ACC112 (cell line): ENCODE measurements around the gene TEX11.
"Not testable (repeated sequence)": the region's sequence is repeated elsewhere in the genome, so short reads cannot be mapped to it uniquely, and the experiment has no call there.

Experiments used
- H2AFZ ChIP-seq: fragments of 200-600 bp; sonication (generic); one replicate; pipeline ENCODE4 v1.6.0; 2017; ENCODE audit warnings: antibody characterized with exemption, low read length; ENCODE audit not compliant: unreplicated experiment
- H3K27ac ChIP-seq: fragments of 200-600 bp; sonication (generic); 2 replicates; pipeline ENCODE4 v1.5.1; 2014; ENCODE audit warnings: low read depth, mild to moderate bottlenecking, antibody characterized with exemption, low read length, moderate library complexity
- H3K27me3 ChIP-seq: fragments of 200-600 bp; sonication (generic); 2 replicates; pipeline ENCODE4 v1.6.1; 2014; ENCODE audit warnings: mild to moderate bottlenecking, antibody characterized with exemption, low read length, moderate library complexity, mixed read lengths; ENCODE audit not compliant: insufficient read depth
- H3K36me3 ChIP-seq: fragments of 200-600 bp; sonication (generic); 2 replicates; pipeline ENCODE4 v1.6.1; 2016; ENCODE audit warnings: mild to moderate bottlenecking, antibody characterized with exemption, low read length, moderate library complexity, mixed read lengths; ENCODE audit not compliant: insufficient read depth
- H3K4me1 ChIP-seq: fragments of 200-600 bp; sonication (generic); one replicate; pipeline ENCODE4 v1.6.1; 2016; ENCODE audit warnings: low read length, mixed read lengths; ENCODE audit not compliant: insufficient read depth, unreplicated experiment, control insufficient read depth
- H3K4me3 ChIP-seq: fragments of 200-600 bp; sonication (generic); 2 replicates; pipeline ENCODE4 v1.5.1; 2014; ENCODE audit warnings: mild to moderate bottlenecking, low read depth, low read length
- H3K79me2 ChIP-seq: fragments of 200-600 bp; sonication (generic); one replicate; pipeline ENCODE4 v1.6.0; 2016; ENCODE audit warnings: low read length; ENCODE audit not compliant: control insufficient read depth, unreplicated experiment, insufficient read depth

Gene TEX11

DNA sequence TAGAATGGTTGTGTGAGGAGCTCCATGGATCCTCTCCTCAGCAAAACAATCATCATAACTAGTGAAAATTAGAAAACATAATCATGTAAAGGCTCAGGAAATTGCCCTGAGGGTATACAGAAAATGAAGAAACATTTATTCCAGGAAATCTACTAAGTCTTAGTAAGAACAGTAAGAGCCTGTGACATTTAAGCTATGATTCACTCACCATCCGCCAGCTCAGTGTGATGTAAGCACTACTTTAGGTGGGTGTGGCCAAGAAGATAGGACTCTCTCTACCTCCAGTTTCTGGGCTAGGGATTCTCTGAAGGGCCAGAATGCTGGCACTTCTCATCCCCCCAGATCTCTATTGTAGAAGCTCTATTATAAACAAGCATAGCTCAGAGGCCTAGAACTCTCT, 316.4 kb downstream of the TEX11 start:
- Histone ChIP-seq H2AFZ (no peak overlapping the region), H3K27me3 (no peaks in the 10 kb centered on the region), H3K4me1 (no peaks in the 10 kb centered on the region), H3K4me3 (no peak overlapping the region), H3K27ac (no peak overlapping the region), H3K79me2 (no peaks in the 10 kb centered on the region), H3K36me3 (no peaks in the 10 kb centered on the region)

DNA sequence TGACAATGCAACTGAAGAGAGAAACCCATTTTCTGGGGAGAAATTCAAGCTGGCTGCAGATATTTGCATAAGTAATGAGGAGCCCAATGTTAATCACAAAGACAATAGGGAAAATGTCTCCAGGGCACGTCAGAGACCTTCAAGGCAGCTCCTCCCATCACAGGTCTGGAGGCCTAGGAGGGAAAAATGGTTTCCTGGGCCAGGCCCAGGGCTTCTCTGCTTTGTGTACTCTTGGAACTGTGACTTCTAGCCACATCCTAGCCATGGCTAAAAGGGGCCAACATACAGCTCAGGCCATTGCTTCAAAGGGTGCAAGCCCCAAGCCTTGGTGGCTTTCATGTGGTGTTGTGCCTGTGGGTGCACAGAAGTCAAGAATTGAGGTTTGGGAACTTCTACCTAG, 321.4 kb downstream of the TEX11 start:
- H3K27me3 ChIP-seq, H3K27ac ChIP-seq, H3K79me2 ChIP-seq, H3K36me3 ChIP-seq, H3K4me1 ChIP-seq, H2AFZ ChIP-seq, H3K4me3 ChIP-seq: not testable (repeated sequence)

DNA sequence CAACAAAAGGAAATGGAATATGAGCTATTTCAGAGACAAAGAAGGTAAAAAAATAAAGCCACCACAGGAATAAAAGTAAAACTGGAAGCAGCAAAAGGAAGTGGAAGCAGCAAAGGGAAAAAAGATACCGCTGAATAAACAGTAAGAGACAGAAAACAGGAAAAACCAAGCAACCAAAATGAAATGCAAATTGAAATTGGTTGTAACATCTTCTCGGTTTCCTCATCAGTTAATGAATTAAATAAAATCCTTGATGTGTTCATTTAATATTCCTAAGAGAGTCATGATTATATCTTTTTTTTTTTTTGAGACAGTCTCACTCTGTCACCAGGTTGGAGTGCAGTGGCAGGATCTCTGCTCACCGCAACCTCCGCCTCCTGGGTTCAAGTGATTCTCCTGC, 331.1 kb downstream of the TEX11 start:
- H3K27me3 ChIP-seq: no peaks in the 10 kb centered on the region
- H3K27ac ChIP-seq: no peak overlapping the region
- no peak overlapping the region for H3K4me3 ChIP-seq
- H3K4me1 ChIP-seq: no peaks in the 10 kb centered on the region
- no peaks in the 10 kb centered on the region for H3K36me3 ChIP-seq
- H2AFZ ChIP-seq: no peak overlapping the region
- H3K79me2 ChIP-seq: no peaks in the 10 kb centered on the region

DNA sequence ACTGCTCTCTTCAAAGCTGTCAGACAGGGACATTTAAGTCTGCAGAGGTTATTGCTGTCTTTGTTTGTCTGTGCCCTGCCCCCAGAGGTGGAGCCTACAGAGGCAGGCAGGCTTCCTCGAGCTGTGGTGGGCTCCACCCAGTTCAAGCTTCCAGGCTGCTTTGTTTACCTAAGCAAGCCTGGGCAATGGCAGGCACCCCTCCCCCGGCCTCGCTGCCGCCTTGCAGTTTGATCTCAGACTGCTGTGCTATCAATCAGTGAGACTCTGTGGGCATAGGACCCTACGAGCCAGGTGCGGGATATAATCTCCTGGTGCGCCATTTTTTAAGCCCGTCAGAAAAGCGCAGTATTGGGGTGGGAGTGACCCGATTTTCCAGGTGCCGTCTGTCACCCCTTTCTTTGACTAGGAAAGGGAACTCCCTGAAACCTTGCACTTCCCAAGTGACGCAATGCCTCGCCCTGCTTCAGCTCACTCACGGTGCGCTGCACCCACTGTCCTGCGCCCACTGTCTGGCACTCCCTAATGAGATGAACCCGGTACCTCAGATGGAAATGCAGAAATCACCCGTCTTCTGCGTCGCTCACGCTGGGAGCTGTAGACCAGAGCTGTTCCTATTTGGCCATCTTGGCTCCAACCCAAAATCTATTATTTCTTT, 338.5 kb downstream of the TEX11 start:
- not testable (repeated sequence) for H3K4me1 ChIP-seq, H3K27ac ChIP-seq, H3K79me2 ChIP-seq, H3K36me3 ChIP-seq, H3K27me3 ChIP-seq, H2AFZ ChIP-seq, H3K4me3 ChIP-seq

DNA sequence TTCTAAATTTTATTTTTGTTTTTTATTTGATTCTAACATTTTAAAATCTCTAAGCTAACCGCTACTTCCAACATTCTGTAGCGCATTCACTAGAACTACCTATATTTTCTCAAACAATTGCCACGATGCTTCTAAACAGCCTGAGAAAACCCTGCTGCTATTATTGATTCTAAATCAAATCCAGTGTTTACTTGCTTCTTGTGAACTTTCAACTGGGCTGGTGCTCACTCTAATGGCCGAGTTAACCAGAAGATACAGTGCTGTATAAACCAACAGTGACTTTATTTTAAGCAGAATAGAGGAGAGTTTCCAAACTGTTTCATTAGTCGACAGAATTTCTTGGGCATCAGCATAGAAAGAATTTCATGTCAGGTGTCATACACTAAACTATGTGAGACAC, 353.6 kb downstream of the TEX11 start:
- Histone ChIP-seq H3K27ac (no peak overlapping the region), H3K4me1 (no peaks in the 10 kb centered on the region), H2AFZ (no peak overlapping the region), H3K4me3 (no peak overlapping the region), H3K79me2 (no peaks in the 10 kb centered on the region), H3K36me3 (no peaks in the 10 kb centered on the region), H3K27me3 (no peaks in the 10 kb centered on the region)

DNA sequence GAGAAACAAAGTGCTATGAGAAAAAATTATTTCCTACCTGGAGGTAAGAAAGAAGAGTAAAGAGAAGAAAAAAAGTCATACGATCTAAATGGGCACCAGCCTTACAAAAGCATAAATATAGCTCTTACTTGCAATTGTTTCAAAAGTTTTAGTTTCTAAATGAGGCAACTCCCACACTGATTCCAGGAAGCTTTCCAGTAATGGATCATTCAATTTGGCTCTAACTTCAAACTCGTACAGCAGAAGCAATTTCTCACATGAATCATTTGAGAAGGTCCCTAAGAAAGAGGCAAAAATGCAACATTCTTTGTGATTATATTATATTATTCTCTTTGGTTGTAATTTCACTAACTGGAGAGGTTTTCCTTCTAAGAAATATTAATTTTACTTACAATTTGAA, 354.0 kb downstream of the TEX11 start:
- Histone ChIP-seq H2AFZ (no peak overlapping the region), H3K36me3 (no peaks in the 10 kb centered on the region), H3K4me3 (no peak overlapping the region), H3K27ac (no peak overlapping the region), H3K79me2 (no peaks in the 10 kb centered on the region), H3K4me1 (no peaks in the 10 kb centered on the region), H3K27me3 (no peaks in the 10 kb centered on the region)

DNA sequence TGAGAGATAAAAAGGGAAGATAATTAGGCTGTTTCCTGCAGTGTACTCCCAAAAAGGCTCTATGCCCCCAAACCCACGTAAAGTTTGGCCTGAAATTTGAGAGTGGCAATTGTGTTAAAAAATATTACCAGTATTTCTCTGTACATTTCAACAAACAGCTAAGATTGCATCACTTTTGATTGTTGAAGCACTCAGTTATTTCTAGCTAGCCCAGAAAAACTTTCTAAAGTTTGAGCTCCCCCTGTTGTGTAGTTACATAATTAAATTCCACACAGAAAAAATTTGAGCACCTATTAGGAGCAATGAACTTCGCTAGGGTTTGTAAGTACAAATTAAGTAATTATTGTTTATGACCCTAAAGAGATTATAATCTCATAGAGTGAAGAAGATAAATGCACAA, 354.4 kb downstream of the TEX11 start:
- Histone ChIP-seq H3K4me1 (no peaks in the 10 kb centered on the region), H2AFZ (no peak overlapping the region), H3K36me3 (no peaks in the 10 kb centered on the region), H3K27me3 (no peaks in the 10 kb centered on the region), H3K4me3 (no peak overlapping the region), H3K79me2 (no peaks in the 10 kb centered on the region), H3K27ac (no peak overlapping the region)

DNA sequence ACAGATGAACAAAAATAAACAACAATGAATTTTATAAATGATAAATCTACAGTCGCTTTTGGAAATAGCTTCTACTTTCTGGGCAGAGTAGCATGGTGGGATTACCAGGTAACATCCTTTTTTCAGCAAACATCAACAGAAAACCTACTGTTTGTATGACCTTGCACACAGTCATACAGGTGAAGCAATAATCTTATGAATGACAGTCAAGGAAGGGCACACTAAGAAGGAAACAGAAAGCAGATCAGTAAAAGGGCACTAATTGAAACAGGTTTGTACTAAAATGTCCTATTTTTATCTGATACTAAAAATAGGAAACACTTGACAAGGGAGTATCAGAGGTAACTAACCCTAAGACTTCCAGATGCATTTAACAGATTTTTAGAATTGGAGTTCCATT, 355.0 kb downstream of the TEX11 start:
- H3K27ac ChIP-seq: no peak overlapping the region

DNA sequence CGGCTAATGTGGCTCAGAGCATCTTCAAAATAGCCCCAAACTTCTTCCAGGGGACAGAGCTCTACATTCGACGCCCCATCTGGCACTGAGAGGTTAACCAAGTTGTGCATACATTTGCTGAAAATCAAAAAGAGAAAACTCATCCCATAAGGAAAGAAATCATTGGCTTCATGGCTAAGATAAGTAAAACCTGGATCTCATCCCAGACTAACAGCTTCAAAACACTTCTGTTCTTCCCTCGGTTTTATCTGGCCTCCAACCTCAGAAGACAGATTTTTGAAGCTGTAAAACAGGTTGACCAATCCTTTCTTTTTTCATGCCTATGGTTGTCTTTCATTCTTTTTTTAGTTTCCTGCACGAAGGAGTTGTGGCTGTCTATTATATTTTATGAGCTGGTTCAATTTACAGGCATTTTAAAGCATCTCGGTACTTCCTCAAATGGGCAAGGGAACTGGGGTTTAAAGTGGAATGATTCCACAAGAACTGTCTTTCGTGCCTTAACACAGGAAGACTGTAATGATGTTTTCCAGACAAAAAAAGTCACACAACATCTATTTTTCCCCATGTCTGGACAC, 356.3 kb downstream of the TEX11 start:
- Histone ChIP-seq H3K27ac (no peak overlapping the region), H3K4me3 (no peak overlapping the region), H3K36me3 (no peaks in the 10 kb centered on the region), H3K4me1 (no peaks in the 10 kb centered on the region), H3K27me3 (no peaks in the 10 kb centered on the region), H2AFZ (no peak overlapping the region), H3K79me2 (no peaks in the 10 kb centered on the region)

More for the DNA sequence above, 355.0 kb downstream of the TEX11 start:
- Histone ChIP-seq H3K4me1 (no peaks in the 10 kb centered on the region), H3K79me2 (no peaks in the 10 kb centered on the region), H3K27me3 (no peaks in the 10 kb centered on the region), H3K36me3 (no peaks in the 10 kb centered on the region), H3K4me3 (no peak overlapping the region), H2AFZ (no peak overlapping the region)

DNA sequence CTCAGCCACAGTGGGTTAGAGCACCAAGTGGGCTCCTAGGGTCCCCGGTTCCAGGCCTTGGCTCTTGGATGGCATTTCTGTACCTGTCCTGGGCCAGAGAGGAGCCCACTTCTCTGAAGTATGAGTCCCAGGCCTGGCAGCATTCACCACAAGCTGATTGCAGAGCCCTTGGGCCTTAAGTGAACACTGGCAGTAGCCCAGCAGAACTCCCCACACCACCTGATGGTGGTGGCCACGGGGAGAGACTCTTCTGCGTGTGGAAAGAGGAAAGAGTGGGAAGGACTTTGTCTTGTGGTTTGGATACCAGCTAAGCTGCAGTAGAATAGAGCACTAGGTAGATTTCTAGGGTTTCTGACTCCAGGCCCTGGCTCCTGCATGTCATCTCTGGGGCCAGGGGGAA, 359.1 kb downstream of the TEX11 start:
- H3K4me3 ChIP-seq: no peak overlapping the region
- no peaks in the 10 kb centered on the region for H3K4me1 ChIP-seq
- H3K79me2 ChIP-seq: no peaks in the 10 kb centered on the region
- no peak overlapping the region for H3K27ac ChIP-seq
- H2AFZ ChIP-seq: no peak overlapping the region
- no peaks in the 10 kb centered on the region for H3K36me3 ChIP-seq
- H3K27me3 ChIP-seq: no peaks in the 10 kb centered on the region

DNA sequence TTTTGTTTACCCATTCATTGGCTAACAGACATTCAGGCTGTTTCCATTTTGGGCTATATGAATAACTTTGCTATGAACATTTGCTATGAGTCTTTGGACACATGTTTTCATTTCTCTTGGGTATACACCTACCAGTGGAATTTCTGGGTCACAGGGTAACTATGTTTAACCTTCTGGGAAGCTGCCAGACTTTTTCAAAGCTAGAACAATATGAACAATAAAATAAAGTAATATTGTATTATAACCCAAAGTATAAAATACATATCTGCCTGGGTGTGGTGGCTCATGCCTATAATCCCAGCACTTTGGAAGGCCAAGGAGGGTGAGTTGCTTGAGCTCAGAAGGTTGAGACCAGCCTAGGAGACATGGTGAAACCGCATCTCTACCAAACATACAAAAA, 373.3 kb downstream of the TEX11 start:
- H3K4me3 ChIP-seq: no peak overlapping the region
- H3K27ac ChIP-seq: no peak overlapping the region
- no peaks in the 10 kb centered on the region for H3K4me1 ChIP-seq
- no peak overlapping the region for H2AFZ ChIP-seq
- no peaks in the 10 kb centered on the region for H3K79me2 ChIP-seq
- H3K27me3 ChIP-seq: no peaks in the 10 kb centered on the region
- H3K36me3 ChIP-seq: no peaks in the 10 kb centered on the region
